Stromal cell of bone marrow (primary cell): ENCODE data around the gene SYNE2.

Experiments
- DNase-seq: peaks from one replicate; pipeline ENCODE4 v3.0.0-alpha.2; 2012; ENCODE audit warnings: low read depth

Gene SYNE2

GRCh38 chr14:63952933-63953437 lies 100.2 kb downstream of the SYNE2 start:
- DNase-seq: peak; percentile 45

DNA sequence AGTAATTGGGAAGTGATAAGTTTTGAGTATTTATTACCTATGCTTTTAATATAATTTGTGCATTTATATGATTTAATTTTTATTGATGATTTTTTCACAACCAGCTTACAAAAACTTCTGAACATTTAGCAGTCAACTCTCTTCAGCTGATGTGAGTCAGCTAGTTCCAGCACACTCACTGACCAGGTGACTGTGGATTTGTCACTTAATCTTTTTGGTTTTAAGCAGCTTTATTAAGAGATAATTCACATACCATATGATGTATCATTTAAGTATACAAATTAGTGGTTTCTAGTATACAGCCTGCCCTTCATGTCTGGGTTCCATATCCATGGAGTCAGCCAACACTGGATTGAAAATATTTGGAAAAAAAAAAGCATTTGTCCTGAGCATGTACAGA lies 103.5 kb downstream of the SYNE2 start:
- no peak for DNase-seq

- no peak for DNase-seq
These were observed 108.2 kb downstream of the SYNE2 start for GRCh38 chr14:63960926-63961567.

DNA sequence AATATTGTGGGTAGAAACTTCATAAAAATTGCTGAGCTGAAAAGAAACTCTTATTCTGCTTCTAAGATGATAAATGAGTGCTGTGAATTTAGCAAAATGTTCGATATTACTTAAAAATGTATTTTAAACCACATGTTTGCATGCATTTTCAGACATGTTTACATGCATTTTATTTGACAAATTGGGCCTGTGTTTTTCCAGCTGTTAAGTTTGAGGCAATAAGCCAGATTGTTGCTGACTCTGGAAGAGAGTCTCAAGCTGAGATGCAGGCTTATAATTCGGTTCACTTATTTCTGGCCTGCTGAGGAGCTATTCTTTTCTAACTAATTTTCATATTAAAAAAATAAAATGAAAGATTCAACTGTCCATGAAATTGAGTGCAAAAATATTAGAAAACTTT lies 110.1 kb downstream of the SYNE2 start:
- no peak for DNase-seq

- no peak for DNase-seq
These were observed 110.6 kb downstream of the SYNE2 start for GRCh38 chr14:63963439-63963838.

GRCh38 chr14:63964113-63964512 lies 111.3 kb downstream of the SYNE2 start:
- DNase-seq: no peak

- DNase-seq: no peak
These were observed 113.6 kb downstream of the SYNE2 start for GRCh38 chr14:63966407-63966806.

GRCh38 chr14:63972323-63972932 lies 119.6 kb downstream of the SYNE2 start:
- no peak for DNase-seq

DNA sequence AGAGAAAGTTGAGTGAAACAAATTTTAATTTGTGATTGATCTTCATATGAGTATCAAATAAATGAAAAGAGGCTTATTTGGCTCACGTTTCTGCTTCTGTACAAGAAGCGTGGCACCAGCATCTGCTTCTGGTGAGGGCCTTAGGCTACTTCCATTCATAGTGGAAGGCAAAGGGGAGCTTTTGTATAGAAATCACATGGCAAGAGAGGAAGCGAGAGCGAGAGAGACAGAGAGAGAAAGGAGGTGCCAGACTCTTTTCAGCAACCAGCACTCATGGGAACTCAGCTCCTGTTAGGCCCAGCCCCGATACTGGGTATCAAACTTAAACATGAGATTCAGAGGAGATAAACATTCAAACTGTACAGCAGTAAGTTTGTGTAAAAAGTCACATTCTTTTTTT lies 121.4 kb downstream of the SYNE2 start:
- no peak for DNase-seq

GRCh38 chr14:63981569-63981968 lies 128.8 kb downstream of the SYNE2 start:
- DNase-seq: no peak

DNA sequence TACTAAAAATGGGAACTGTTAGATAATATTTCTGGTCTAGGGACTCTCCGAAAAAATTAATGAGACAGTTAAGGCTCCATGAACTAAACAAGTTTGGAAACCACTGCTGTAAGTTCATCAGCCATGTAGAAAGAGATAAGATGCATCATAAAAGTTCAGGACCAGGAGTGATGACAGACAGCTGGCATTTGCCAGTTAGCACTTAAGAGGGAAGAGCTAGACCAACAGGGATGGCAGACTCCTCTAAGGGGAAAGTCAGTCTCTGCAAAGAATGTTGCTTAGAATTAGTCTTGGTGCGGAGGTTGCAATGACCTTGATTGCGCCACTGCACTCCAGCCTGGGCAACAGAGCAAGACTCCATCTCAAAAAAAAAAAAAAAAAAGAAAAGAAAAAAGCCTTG lies 129.4 kb downstream of the SYNE2 start:
- no peak for DNase-seq

DNA sequence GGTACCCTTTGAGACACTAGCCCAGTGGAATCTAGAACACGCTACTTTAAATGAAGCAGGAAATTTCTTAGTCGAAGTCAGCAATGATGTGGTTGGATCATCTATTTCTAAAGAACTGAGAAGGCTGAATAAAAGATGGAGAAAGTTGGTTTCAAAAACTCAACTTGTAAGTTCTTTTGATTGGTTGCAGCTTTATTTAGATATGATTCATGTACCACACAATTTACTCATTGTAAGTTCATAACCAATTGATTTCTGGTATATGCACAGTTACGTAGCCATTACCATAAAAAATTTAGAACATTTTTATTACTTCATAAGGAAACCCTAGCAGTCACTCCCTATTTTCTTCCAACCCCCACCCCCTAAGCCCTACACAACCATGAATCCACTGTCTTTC lies 129.8 kb downstream of the SYNE2 start:
- DNase-seq: no peak

- peak; percentile 90 for DNase-seq
These were observed 134.2 kb downstream of the SYNE2 start for GRCh38 chr14:63986789-63987533.

DNA sequence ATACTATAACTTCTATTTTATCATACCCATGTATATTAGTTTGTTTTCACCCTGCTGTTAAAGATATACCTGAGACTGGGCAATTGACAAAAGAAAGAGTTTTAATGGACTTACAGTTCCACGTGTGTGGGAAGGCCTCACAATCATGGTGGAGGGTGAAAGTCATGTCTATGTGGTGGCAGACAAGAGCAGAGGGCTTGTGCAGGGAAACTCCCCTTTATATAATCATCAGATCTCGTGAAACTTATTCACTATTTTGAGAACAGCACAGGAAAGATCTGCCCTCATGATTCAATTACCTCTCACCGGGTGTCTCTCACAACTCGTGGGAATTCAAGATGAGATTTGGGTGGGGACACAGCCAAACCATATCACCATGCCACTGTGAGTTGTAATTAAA lies 135.8 kb downstream of the SYNE2 start:
- no peak for DNase-seq

GRCh38 chr14:63991833-63992232 lies 139.0 kb downstream of the SYNE2 start:
- no peak for DNase-seq

- no peak for DNase-seq
These were observed 140.1 kb downstream of the SYNE2 start for GRCh38 chr14:63992858-63993257.

DNA sequence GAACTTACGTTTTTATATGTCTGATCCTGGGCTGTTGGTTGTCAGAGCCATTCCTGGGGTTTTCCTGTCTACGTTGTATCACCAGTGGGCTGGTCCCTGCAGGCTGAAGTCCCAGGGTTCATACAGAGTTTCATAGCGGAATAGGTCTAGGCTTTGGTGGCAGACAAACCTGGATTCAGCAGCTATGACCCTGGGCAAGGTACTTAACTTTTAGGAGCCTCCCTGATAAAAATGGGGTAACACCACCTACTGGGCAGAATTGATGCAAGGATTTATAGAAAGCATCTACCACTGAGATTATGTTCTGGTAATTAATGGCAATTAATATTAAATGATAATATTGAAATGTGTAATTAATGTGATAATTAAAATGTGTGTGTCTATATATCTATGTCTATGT lies 141.2 kb downstream of the SYNE2 start:
- no peak for DNase-seq

GRCh38 chr14:63995285-63995684 lies 142.5 kb downstream of the SYNE2 start:
- DNase-seq: no peak

GRCh38 chr14:63996016-63996415 lies 143.2 kb downstream of the SYNE2 start:
- DNase-seq: no peak

DNA sequence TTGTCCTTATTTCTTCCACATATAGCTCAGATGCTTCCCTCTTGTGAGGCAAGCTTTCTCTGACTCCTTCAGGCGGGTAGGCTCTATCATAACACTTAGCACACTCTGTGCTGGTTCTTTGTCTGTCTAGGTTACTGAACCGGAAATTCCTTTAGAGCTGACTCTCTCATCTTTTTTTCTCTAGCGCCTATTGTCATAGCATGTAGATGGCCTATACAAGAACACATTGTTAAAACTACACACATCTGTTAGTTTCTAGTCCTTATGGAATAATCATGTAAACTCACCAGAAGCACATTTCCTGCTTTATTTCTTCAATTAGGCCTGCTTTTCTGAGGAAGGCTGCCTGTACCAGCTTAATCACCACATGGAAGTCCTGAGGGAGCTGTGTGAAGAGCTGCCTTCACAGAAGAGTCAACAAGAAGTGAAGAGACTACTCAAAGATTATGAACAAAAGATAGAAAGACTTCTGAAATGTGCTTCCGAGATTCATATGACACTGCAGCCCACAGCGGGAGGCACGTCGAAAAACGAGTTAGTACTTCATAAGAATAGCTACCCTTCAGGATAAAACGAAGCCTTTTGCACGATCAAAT lies 143.9 kb downstream of the SYNE2 start:
- no peak for DNase-seq

- DNase-seq: no peak
These were observed 147.9 kb downstream of the SYNE2 start for GRCh38 chr14:64000749-64001148.

DNA sequence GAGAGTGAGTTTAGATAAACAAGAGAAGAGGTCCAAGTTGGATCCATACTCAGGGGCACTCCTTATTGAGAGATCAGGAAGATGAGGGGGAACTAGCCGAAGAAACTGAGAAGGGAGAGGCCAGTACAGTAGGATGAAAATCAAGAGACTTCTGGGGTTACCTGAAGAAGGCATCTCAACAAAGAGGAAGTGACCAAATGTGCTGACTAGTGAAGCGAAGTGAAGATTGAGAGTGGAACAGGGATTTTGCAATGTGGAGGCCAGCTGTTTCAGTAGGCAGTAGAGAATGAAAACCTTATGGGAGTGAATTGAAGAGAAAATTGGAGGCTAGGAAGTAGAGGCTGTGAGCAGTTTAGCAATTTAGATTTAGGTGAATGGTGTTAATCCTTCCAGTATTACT lies 153.0 kb downstream of the SYNE2 start:
- no peak for DNase-seq

DNA sequence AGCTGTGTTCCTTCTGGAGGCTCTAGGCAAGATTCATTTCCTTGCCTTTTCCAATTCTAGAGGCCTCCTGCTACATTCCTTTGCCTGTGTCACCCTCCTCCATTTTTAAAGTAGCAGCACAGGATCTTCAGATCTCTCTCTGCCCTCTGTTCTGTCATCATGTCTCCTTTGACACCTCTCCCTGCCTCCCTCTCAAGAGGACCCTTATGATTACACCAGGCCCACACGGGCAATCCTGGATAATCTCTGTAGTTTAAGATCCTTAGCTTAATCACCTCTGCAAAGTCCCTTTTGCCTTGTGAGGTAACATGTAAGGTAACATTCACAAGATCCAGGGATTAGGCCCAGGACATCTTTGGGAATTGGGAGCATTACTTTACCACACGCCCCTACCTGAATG lies 155.2 kb downstream of the SYNE2 start:
- DNase-seq: no peak
